HG03175 (cell line): ENCODE results near the gene ZNF664.

ENCODE experiments used
- ATAC-seq: cut with Tn5 transposase; IDR thresholded peaks from one replicate; pipeline ENCODE4 v1.9.1; 2021; ENCODE audit warnings: mild to moderate bottlenecking, moderate library complexity; ENCODE audit not compliant: unreplicated experiment

The ZNF664 gene

GRCh38 chr12:123972457-123973401 is at the start of gene ZNF664, which contains the start of gene CCDC92:
Gene ZNF664, plus strand, starts transcription at chr12:123973215. Its CDS starts 38,930 bp downstream, at chr12:124012145.
Gene CCDC92, minus strand, starts transcription at chr12:123972831. Its CDS starts 28,526 bp downstream, at chr12:123944305.
- peak; percentile 80 for ATAC-seq

DNA sequence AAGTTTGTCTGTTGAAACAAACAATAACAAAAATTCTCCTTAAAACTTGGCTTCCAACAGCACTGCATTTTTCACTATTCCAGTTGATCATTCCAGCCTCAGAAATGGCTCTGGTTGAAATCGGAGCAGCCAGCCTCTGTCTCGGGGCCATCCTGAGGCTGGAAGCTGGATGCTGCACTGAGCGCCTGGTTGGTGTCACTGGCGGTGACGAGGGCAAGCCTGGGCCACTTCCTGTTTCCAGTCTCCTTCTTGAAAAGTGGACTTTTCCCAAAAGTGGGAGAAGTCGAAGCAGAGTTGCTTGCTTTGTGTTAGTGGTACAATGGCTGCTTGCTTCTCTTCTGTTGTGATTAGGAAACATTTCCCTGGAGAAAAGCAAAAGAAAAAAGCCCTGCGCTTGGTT is 49.1 kb upstream of the ZNF664 start:
- ATAC-seq, result no peak

DNA sequence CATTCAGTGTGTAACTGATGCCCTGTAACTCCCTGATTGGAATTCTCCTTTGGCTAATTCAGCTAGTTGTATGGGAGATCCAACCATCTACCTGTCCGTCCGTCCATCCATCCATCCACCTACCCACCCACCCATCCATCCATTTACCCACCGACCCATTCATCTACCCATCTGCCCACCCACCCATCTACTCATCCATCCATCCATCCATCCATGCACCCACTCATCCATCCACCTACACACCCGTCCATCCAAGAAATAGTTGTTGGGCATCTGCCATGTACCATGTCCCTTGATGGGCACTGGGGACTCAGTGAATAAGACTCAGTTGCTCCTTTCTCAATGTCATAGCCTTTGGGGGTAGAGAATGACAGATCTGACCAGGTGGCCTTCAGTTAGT is 48.5 kb upstream of the ZNF664 start:
- no peak for ATAC-seq

DNA sequence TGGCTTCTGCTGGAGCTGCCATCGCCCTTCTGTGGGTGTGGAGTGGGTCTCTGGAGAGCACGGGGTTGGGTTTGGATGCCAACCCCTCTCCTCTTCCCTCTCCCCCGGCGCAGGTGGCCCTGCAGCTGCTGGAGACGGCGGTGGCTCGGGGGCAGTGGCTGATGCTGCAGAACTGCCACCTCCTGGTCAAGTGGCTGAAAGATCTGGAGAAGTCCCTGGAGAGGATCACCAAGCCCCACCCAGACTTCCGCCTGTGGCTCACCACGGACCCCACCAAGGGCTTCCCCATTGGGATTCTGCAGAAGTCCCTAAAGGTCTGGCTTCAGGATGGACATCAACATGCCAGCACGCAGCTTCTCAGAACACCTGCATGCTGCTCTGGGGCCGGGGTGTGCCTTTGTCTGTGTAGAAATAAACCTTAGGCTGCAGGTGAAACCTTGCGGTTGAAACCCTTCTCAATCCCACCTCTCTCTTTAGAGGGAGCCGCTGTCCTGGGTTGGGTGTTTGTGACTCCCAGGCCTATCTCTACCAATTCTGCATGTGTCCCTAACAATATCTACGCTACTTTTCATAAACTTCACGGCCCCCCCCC is 44.6 kb upstream of the ZNF664 start:
- ATAC-seq, result no peak

DNA sequence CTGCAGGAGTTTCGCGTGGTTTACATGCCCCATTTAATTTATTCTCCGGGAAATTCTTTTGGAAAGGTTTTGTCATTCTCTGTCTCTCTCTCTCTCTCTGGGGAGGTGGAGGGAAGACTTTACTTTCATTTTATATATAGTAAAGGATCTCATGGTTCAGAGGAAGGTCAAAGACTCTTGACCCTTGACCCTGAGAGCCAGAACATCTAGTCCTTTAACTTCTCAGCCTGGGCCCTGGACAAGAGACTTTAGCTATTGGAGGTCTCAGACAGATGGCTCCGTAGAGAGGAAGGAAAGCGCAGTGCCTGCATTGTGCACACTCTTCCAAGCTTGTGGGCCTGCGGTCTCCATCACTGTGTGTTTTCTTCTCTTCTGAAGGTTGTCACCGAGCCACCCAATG is 44.1 kb upstream of the ZNF664 start:
- no peak for ATAC-seq

DNA sequence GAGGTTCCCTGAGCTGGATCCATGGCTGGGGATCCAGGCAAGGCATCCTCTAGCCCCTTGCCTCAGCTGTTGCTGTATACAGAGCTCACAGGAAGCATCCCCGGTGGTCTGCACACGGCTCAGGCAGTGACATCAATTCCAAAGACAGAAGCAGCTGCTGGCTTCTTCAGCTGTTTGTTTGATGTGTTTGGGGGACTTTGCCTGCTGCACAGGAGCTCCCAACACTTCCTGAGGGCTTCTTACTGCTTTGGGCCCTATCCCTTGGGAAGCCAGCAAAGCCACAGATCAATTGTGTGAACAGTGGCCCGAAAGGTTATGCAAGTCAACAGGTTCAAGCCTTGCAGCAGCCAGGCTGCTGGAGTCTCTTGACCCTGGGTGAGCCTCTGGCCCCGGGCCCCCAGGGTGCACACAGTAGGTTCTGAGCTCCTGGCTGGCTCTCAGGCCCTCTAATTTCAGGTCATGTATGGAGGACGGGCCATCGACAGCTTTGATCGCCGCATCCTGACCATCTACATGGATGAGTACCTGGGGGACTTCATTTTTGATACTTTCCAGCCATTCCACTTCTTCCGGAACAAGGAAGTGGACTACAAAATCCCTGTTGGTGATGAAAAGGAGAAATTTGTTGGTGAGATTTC is 43.0 kb upstream of the ZNF664 start:
- ATAC-seq, result no peak

DNA sequence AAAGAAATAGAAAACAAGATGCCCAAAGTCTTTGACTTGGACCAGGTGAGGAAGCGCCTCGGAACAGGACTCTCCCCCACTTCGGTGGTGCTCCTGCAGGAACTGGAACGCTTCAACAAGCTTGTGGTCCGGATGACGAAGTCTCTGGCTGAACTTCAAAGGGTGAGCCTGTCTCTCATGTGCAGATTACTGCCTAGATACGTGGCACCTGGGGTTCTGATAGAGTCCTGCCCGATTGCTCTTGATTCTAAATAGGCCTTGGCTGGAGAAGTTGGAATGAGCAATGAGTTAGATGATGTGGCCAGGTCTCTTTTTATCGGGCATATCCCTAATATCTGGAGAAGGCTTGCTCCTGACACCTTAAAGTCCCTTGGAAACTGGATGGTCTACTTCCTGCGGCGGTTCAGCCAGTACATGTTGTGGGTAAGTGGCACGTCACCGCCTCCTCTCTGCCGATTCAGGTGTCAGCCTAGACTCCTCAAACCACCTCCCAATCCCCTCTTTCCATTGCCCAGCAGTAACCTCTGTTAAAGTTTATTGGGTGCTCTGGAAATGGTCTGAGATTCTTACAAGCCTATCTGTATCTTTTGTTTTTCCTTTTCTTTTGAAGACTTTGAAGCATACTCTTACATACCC is 41.2 kb upstream of the ZNF664 start:
- ATAC-seq, result no peak

DNA sequence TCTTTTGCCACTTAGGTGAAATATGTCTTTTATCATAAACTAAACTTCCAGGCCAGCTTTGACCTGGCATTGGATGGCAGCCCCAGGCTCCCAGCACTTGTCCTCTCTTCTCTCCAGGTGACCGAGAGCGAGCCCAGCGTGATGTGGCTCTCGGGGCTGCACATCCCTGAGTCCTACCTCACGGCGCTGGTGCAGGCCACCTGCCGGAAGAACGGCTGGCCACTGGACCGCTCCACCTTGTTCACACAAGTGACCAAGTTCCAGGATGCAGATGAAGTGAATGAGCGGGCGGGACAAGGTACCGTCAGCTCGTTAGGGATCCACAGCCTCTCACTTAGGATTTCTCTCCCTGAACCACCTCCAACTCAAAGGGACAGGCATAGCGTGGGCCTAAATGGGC is 39.8 kb upstream of the ZNF664 start:
- ATAC-seq, result no peak

- ATAC-seq, result no peak
Observed at GRCh38 chr12:123934016-123934620, 38.9 kb upstream of the ZNF664 start.

GRCh38 chr12:123934829-123935228 is 38.2 kb upstream of the ZNF664 start:
- no peak for ATAC-seq

DNA sequence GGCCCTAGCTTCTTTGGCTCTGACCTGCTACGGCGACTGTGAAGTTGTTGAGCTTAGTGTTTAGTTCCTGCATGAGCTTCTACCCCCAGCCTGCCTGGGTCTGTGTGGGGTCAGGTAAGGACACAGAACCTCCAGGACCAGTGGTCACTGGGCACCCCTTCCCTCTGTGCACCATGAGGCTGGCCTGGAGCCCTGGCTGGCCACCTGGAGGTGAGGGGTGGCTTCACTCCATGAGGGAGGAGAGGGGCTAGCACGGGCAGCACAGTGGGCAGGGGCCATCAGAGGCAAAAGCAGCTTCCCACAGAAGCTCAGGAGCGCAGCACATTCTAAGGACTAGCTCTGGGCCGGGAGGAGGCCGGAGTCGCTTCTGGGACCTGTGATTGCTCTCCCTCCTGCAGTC is 37.1 kb upstream of the ZNF664 start:
- ATAC-seq, result no peak

- ATAC-seq, result no peak
Observed at GRCh38 chr12:123936471-123936870, 36.5 kb upstream of the ZNF664 start.

DNA sequence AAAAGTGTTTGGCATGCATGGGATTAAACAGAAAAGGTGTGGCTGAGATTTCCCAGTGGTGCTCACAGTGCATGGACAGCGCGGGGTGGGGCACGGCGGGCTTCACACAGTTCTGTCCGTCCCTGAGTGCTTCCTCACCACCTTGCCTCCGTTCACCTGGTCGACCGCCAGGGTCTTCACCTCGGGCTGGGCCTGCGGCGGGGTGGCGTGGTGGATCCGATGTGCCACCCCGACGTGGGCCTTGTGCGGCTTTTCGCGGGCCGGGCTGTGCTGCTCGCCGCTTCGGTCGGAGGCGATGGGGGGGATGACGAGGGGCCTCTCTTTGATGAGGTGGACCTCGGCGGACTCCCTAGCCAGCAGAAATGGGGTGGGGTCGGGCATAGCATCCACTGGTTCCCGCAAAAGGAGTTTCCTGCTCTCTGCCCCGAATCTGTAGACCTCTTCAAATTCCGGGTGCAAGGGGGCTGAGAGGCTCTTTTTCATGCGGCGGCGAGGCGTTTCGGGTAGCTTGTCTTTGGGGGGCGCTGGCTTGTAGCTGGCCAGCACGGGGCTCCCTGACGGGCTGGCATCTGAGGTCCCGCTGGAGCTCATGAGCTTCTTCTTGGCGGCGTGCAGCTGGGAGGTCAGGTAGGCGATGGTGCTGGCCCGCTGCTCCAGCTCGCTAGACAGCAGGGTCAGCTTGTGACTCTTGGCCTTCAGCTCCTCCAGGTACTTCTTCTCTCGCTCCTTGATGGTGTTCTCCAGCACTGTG is 35.9 kb upstream of the ZNF664 start:
- no peak for ATAC-seq

DNA sequence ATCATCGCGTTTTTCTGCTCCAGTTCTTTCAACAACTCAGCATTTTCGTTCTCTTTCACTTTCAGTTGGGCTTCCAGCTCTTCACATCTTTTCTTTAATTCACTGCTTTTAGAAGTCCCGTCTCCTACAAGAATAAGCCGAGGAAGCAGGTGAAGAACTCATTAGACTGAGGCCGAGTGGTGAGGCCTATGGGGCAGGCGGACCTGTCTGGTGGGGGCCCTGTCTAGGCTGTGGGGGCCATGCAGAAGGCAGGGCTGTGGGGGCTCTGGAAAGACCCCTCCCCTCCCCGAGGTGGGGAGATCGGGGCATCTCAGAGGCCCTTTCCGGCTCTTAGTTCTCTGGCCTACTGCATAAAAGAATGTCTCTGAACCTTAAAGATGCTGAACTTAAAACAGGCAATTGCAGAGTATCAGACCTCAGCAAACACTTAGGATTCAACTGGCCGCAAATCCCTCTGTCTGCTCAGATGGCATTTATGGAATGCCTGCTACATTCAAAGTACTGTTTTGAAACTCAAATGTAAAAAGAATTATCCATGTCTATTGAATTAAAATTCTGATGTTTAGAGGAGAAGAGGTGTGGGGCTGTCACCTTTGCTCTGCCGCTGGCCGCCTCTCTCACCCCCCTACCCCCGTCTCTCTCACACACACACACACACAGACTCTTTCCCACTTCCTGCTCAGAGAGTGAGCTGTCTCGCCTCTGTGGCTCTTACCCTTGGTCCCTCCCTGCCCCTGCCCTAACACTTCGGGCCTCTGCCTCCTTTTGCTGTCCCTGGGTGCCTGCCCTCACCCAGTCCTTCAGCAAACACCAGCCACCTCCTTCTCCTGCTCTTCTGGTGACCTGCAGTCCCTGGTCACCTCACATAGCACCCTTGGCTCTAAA is 35.1 kb upstream of the ZNF664 start:
- no peak for ATAC-seq

- no peak for ATAC-seq
Observed at GRCh38 chr12:123938679-123939480, 34.1 kb upstream of the ZNF664 start.

DNA sequence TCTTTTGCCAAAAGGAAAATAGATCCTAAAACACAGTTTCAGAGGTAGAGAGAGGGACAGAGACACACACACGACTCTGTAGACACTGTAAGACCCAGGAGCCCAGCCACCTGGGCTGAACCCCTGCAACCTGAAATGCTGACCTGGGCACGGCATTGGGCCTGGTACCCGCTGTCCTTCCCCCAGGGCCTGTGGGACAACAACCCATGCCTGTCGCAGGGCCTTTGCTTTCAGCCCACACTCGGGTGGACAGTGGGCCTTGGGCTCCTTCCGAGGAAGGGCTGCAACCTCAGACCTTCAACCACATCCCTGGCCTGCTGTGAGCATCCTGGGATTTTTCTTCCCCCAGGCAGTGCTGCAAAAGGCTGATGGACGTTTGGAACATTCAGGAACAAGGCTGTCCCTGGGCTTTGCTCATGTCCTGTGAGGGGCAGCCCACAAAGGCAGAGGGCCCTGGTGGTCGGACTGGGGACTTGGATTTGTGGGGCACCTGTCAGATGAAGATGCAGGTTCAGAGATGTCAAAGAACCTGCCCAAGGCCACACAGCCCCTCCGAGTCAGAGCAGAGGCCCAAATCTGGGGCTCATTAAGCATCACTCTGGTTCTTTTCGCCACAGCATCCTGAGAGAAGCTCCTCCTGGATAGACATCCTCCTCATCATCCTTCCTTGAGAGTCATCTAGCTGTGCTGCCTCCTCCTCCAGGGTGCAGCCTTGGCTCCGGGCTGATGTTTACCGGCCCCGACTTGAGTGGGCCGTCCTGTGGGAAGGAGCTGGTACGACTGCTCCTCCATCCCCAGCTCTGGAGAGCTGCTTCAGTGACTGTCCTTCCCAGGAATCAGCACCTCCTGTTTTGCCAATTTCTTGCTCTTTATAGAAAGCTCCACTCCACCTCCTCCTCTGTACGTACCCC is 33.0 kb upstream of the ZNF664 start:
- no peak for ATAC-seq

GRCh38 chr12:123940627-123940966 is 32.4 kb upstream of the ZNF664 start:
- no peak for ATAC-seq
